Astrocyte (in vitro differentiated cells and primary cell): ENCODE data around the gene ADCY5. TPM values are rescaled to one million over a fixed set of nuclear protein-coding genes. Genes with fewer than 3 reads are reported as not detected.

Source experiments
- DNase-seq: peaks from one replicate; pipeline ENCODE4 v3.0.0-alpha.2; 2010; ENCODE audit warnings: low read depth
- FAIRE-seq: peaks from 2 replicates; lab custom pipeline; 2011; peaks lifted over from hg19 to GRCh38; lab: Jason Lieb, UNC
- H2AFZ ChIP-seq: 2 replicates; pipeline ENCODE4 v1.6.0; 2012; ENCODE audit warnings: low read depth, low read length, inconsistent platforms
- H3K27ac ChIP-seq: 2 replicates; pipeline ENCODE4 v1.5.1; 2011; ENCODE audit warnings: low read depth, low read length, inconsistent platforms
- H3K27me3 ChIP-seq: 2 replicates; pipeline ENCODE4 v1.6.0; 2011; ENCODE audit warnings: low read length, inconsistent platforms; ENCODE audit not compliant: insufficient read depth
- H3K36me3 ChIP-seq: 2 replicates; pipeline ENCODE4 v1.5.1; 2011; ENCODE audit warnings: low read length, inconsistent platforms; ENCODE audit not compliant: insufficient read depth
- H3K4me1 ChIP-seq: 2 replicates; pipeline ENCODE4 v1.5.1; 2011; ENCODE audit warnings: low read length, inconsistent platforms; ENCODE audit not compliant: insufficient read depth
- H3K4me2 ChIP-seq: 2 replicates; pipeline ENCODE4 v1.6.0; 2012; ENCODE audit warnings: low read length, inconsistent platforms
- H3K4me3 ChIP-seq: 2 replicates; pipeline ENCODE4 v1.5.1; 2011; ENCODE audit warnings: low read depth, mild to moderate bottlenecking, low read length, inconsistent platforms; ENCODE audit not compliant: insufficient read depth
- H3K79me2 ChIP-seq: 2 replicates; pipeline ENCODE4 v1.6.0; 2012; ENCODE audit warnings: mild to moderate bottlenecking, low read length, inconsistent platforms; ENCODE audit not compliant: insufficient read depth
- H3K9ac ChIP-seq: 2 replicates; pipeline ENCODE4 v1.6.0; 2012; ENCODE audit warnings: mild to moderate bottlenecking, low read length, inconsistent platforms
- H3K9me3 ChIP-seq: 2 replicates; pipeline ENCODE4 v1.5.1; 2012; ENCODE audit warnings: low read depth, mild to moderate bottlenecking, low read length, inconsistent platforms; ENCODE audit not compliant: insufficient read depth
- H4K20me1 ChIP-seq: 2 replicates; pipeline ENCODE4 v1.6.0; 2012; ENCODE audit warnings: low read length, inconsistent platforms; ENCODE audit not compliant: insufficient read depth
- H3K27ac Mint-ChIP-seq: one replicate; pipeline ENCODE4 v1.8.0; 2021; ENCODE audit warnings: mild to moderate bottlenecking, mixed read lengths; ENCODE audit not compliant: unreplicated experiment
- H3K27me3 Mint-ChIP-seq: one replicate; pipeline ENCODE4 v1.8.0; 2021; ENCODE audit warnings: low read depth, mixed read lengths; ENCODE audit not compliant: unreplicated experiment
- H3K36me3 Mint-ChIP-seq: one replicate; pipeline ENCODE4 v1.8.0; 2021; ENCODE audit warnings: low read depth, mixed read lengths; ENCODE audit not compliant: unreplicated experiment
- H3K4me1 Mint-ChIP-seq: one replicate; pipeline ENCODE4 v1.8.0; 2021; ENCODE audit warnings: low read depth, mixed read lengths; ENCODE audit not compliant: unreplicated experiment
- H3K4me3 Mint-ChIP-seq: one replicate; pipeline ENCODE4 v1.8.0; 2021; ENCODE audit warnings: mild to moderate bottlenecking, moderate library complexity, mixed read lengths; ENCODE audit not compliant: unreplicated experiment
- H3K9me3 Mint-ChIP-seq: one replicate; pipeline ENCODE4 v1.8.0; 2021; ENCODE audit warnings: mild to moderate bottlenecking, mixed read lengths; ENCODE audit not compliant: unreplicated experiment
- CTCF ChIP-seq: IDR thresholded peaks from 2 replicates; pipeline ENCODE4 v1.5.1; 2011; ENCODE audit warnings: low read depth, mild to moderate bottlenecking, inconsistent platforms, low read length, moderate library complexity; ENCODE audit not compliant: insufficient read depth
- EZH2 ChIP-seq: IDR thresholded peaks from 2 replicates; pipeline ENCODE4 v1.6.1; 2012; ENCODE audit warnings: mild to moderate bottlenecking, low read length, inconsistent platforms; ENCODE audit not compliant: insufficient read depth
- total RNA-seq: library from RNA; stranded (reverse); gene quantifications from 2 replicates; pipeline ENCODE4 v1.2.1, GENCODE V29; 2021

Gene ADCY5
- total RNA-seq, 1 donor from 2014 or later: 1.2 TPM

DNA sequence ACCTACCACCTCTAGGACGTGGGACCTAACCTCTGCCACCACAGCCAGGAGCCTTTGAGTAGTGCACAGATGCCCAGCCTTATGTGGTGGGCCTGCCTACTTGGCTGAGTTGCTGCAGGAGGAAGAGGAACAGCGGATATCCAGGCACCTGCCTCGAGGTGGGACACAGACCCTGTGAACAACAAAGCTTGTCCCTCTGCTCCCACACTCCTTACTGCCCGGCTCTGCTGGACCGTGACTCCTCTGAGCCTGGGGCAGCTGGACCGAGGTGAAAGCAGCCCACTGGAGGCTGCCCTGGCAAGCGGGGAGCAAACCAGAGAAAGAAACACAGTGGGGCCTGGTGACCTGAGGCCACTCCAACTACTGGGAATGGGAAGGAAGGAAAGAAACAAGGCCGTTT, 149.3 kb downstream of the ADCY5 start:
- TF ChIP-seq CTCF (no peak), EZH2 (no peak)
- Histone ChIP-seq H3K4me2 (no peak overlapping the region), H3K9ac (no peak overlapping the region), H3K4me3 (no peak overlapping the region), H3K27me3 (no peaks in the 10 kb centered on the region), H3K79me2 (no peaks in the 10 kb centered on the region), H3K27ac (no peak overlapping the region), H4K20me1 (no peaks in the 10 kb centered on the region), H3K4me1 (no peaks in the 10 kb centered on the region), H3K36me3 (no peaks in the 10 kb centered on the region), H3K9me3 (no peaks in the 10 kb centered on the region), H2AFZ (no peak overlapping the region)
- peaks cover 2% of the 10 kb centered on the region for H3K4me1 Mint-ChIP-seq
- H3K9me3 Mint-ChIP-seq: no peaks in the 10 kb centered on the region
- peaks cover 34% of the 10 kb centered on the region for H3K27me3 Mint-ChIP-seq
- no peak for FAIRE-seq
- no peak overlapping the region for H3K4me3 Mint-ChIP-seq
- H3K27ac Mint-ChIP-seq: no peak overlapping the region
- DNase-seq: no peak
- peaks cover 3% of the 10 kb centered on the region for H3K36me3 Mint-ChIP-seq

GRCh38 chr3:123298903-123299302, 150.0 kb downstream of the ADCY5 start:
- no peak overlapping the region for H3K27ac Mint-ChIP-seq

DNA sequence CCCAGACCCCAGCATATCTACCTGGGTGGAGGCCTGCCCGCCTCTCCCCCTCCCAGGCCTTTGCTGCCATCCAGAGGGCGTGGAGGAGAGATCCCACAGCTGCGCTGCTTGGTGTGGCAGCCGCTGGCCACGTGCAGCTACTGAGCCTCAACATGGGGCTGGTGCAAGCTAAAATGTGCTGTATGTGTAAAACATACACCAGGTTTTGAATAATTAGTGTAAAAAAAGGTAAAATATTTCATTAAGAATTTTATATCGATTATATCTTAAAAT, 151.3 kb downstream of the ADCY5 start:
- Histone ChIP-seq H3K4me3 (no peak overlapping the region), H3K9me3 (no peaks in the 10 kb centered on the region), H3K4me1 (no peaks in the 10 kb centered on the region), H3K36me3 (no peaks in the 10 kb centered on the region), H2AFZ (no peak overlapping the region), H3K27me3 (peaks cover 2% of the 10 kb centered on the region), H3K79me2 (no peaks in the 10 kb centered on the region), H3K4me2 (no peak overlapping the region), H4K20me1 (no peaks in the 10 kb centered on the region), H3K27ac (no peak overlapping the region), H3K9ac (no peak overlapping the region)
- FAIRE-seq (no peak), DNase-seq (no peak)
- peaks cover 8% of the 10 kb centered on the region for H3K9me3 Mint-ChIP-seq
- H3K36me3 Mint-ChIP-seq: peaks cover 3% of the 10 kb centered on the region
- H3K4me1 Mint-ChIP-seq: peaks cover 2% of the 10 kb centered on the region
- no peak overlapping the region for H3K27ac Mint-ChIP-seq
- peaks cover 45% of the 10 kb centered on the region for H3K27me3 Mint-ChIP-seq
- TF ChIP-seq CTCF (no peak), EZH2 (no peak)
- H3K4me3 Mint-ChIP-seq: no peak overlapping the region

More at GRCh38 chr3:123298903-123299302, 150.0 kb downstream of the ADCY5 start:
- no peak for FAIRE-seq
- Mint-ChIP-seq H3K9me3 (peaks cover 3% of the 10 kb centered on the region), H3K27me3 (peaks cover 41% of the 10 kb centered on the region), H3K4me1 (peaks cover 2% of the 10 kb centered on the region), H3K36me3 (peaks cover 6% of the 10 kb centered on the region), H3K4me3 (no peak overlapping the region)
- Histone ChIP-seq H3K36me3 (no peaks in the 10 kb centered on the region), H3K9me3 (no peaks in the 10 kb centered on the region), H3K27ac (no peak overlapping the region), H2AFZ (no peak overlapping the region), H3K4me3 (no peak overlapping the region), H3K79me2 (no peaks in the 10 kb centered on the region), H3K27me3 (no peaks in the 10 kb centered on the region), H3K4me1 (no peaks in the 10 kb centered on the region), H3K9ac (no peak overlapping the region), H3K4me2 (no peak overlapping the region), H4K20me1 (no peaks in the 10 kb centered on the region)
- TF ChIP-seq CTCF: no peak
- TF ChIP-seq EZH2: no peak
- no peak for DNase-seq
